AG04449 (cell line): ENCODE data around the gene C16orf74.

Source experiments
- CTCF ChIA-PET: fragments of 350-600 bp; formaldehyde crosslinking; extraction: SDS; loops from one replicate; lab custom pipeline; 2021; ENCODE audit warnings: antibody characterized with exemption; lab: Yijun Ruan, JAX
- POLR2A ChIA-PET: fragments of 400-600, 350-600 bp; formaldehyde crosslinking; extraction: SDS; loops from one replicate; lab custom pipeline; 2020; ENCODE audit warnings: antibody characterized with exemption, inconsistent platforms; lab: Yijun Ruan, JAX
- DNase-seq: peaks from one replicate; pipeline ENCODE4 v3.0.0-alpha.2; 2010; ENCODE audit warnings: low read depth, low spot score
- H3K4me3 ChIP-seq: 2 replicates; pipeline ENCODE4 v1.5.1; 2011; ENCODE audit warnings: low read depth, mild to moderate bottlenecking, control low read depth, low read length
- CTCF ChIP-seq: IDR thresholded peaks from one replicate; pipeline ENCODE4 v1.5.1; 2011; ENCODE audit warnings: mild to moderate bottlenecking, moderate library complexity, low read length, control low read depth, inconsistent platforms; ENCODE audit not compliant: insufficient read depth; ENCODE audit errors: missing control alignments

C16orf74 gene

GRCh38 chr16:85685251-85685650 lies 65.6 kb downstream of the C16orf74 start:
- TF ChIP-seq CTCF, result no peak
- H3K4me3 ChIP-seq, result no peak overlapping the region
- ChIA-PET POLR2A (interaction anchor here (0.6 kb wide), 1 partner anchor 14 kb away, joined by 4 read pairs; no protein-coding TSS in a partner anchor), CTCF (interaction anchor here (1.3 to 17.4 kb wide), 3 partner anchors 11 to 31 kb away, joined by 4 to 220 read pairs (median 30); no protein-coding TSS in a partner anchor)
- no peak for DNase-seq

GRCh38 chr16:85683363-85683762 lies 67.5 kb downstream of the C16orf74 start:
- DNase-seq, result no peak
- POLR2A ChIA-PET, result no interaction called here

GRCh38 chr16:85682516-85682915 lies 68.4 kb downstream of the C16orf74 start:
- no peak overlapping the region for H3K4me3 ChIP-seq
- DNase-seq, result no peak
- POLR2A ChIA-PET, result interaction anchor here (0.6 to 0.7 kb wide), 2 partner anchors 114 to 448 kb away, joined by 3 read pairs; no protein-coding TSS in a partner anchor
- no peak for TF ChIP-seq CTCF
- CTCF ChIA-PET, result interaction anchor here (4.5 to 17.4 kb wide), 3 partner anchors 8 to 34 kb away, joined by 30 to 220 read pairs (median 145); no protein-coding TSS in a partner anchor

More at GRCh38 chr16:85683363-85683762, 67.5 kb downstream of the C16orf74 start:
- TF ChIP-seq CTCF, result no peak
- CTCF ChIA-PET, result interaction anchor here (1.2 to 17.4 kb wide), 4 partner anchors 9 to 33 kb away, joined by 3 to 220 read pairs (median 88); no protein-coding TSS in a partner anchor
- no peak overlapping the region for H3K4me3 ChIP-seq

- H3K4me3 ChIP-seq, result no peak overlapping the region
- POLR2A ChIA-PET, result no interaction called here
- DNase-seq, result no peak
- TF ChIP-seq CTCF, result no peak
- CTCF ChIA-PET, result interaction anchor here (1.3 to 17.4 kb wide), 3 partner anchors 9 to 35 kb away, joined by 5 to 220 read pairs (median 145); no protein-coding TSS in a partner anchor
Measured at GRCh38 chr16:85681255-85681654, 69.6 kb downstream of the C16orf74 start.

GRCh38 chr16:85680352-85680944 lies 70.4 kb downstream of the C16orf74 start:
- POLR2A ChIA-PET, result no interaction called here
- CTCF ChIA-PET, result interaction anchor here (1.4 to 17.4 kb wide), 3 partner anchors 12 to 36 kb away, joined by 3 to 220 read pairs (median 145); no protein-coding TSS in a partner anchor
- DNase-seq, result no peak
- TF ChIP-seq CTCF, result no peak
- no peak overlapping the region for H3K4me3 ChIP-seq

GRCh38 chr16:85679870-85680269 lies 71.0 kb downstream of the C16orf74 start:
- no peak for TF ChIP-seq CTCF
- CTCF ChIA-PET, result interaction anchor here (1.4 to 17.4 kb wide), 3 partner anchors 11 to 36 kb away, joined by 3 to 220 read pairs (median 145); no protein-coding TSS in a partner anchor
- H3K4me3 ChIP-seq, result no peak overlapping the region
- POLR2A ChIA-PET, result no interaction called here
- DNase-seq, result no peak
